ENCODE measurements around the gene COPZ1.

Gene COPZ1

GRCh38 chr12:54298904-54299303 is 26.0 kb upstream of the COPZ1 start:
- H2BK15ac ChIP-seq (ENCODE audit: low read depth, poor library complexity, severe bottlenecking): no peak overlapping the region
- H3K4me2 ChIP-seq (ENCODE audit: low read length, poor library complexity, severe bottlenecking): no peak overlapping the region
- no peak overlapping the region for H2AFZ ChIP-seq (ENCODE audit: low read depth, low read length)
- H3K79me1 ChIP-seq (replicated peaks; ENCODE audit: low read length, poor library complexity, severe bottlenecking): no peaks in the 10 kb centered on the region
- peaks cover 13 to 36% of the 10 kb centered on the region in 2 experiments for H3K27me3 ChIP-seq (ENCODE audit: control insufficient read depth in 1 of 2, insufficient read depth in 1 of 2, low read length in 2 of 2)
- DNase-seq: no peak
- no peak overlapping the region for H2BK5ac ChIP-seq (ENCODE audit: low read depth, low read length, poor library complexity, severe bottlenecking)
- no peak overlapping the region for H3K9ac ChIP-seq (ENCODE audit: low read length)
- WGBS: over 99% methylated on average over 5 of the region's 5 CpGs
- H3K36me3 ChIP-seq (ENCODE audit: control insufficient read depth in 1 of 2, insufficient read depth in 2 of 2, low read depth in 1 of 2, low read length in 2 of 2): no peaks in the 10 kb centered on the region
- H4K8ac ChIP-seq (ENCODE audit: low read length): no peak overlapping the region
- no peak overlapping the region for H3K27ac ChIP-seq (ENCODE audit: low read length, poor library complexity, severe bottlenecking)
- no peak overlapping the region for H2BK120ac ChIP-seq (ENCODE audit: low read depth, low read length)
- no peak overlapping the region for H4K91ac ChIP-seq (ENCODE audit: low read length)
- no peak overlapping the region for H2AK5ac ChIP-seq (ENCODE audit: low read length, severe bottlenecking)
- no peaks in the 10 kb centered on the region for H3K9me3 ChIP-seq (ENCODE audit: control insufficient read depth, low read length)
- no peak overlapping the region for H3K4ac ChIP-seq (ENCODE audit: low read depth in 1 of 2, low read length in 2 of 2)
- H3K14ac ChIP-seq (ENCODE audit: low read length in 2 of 2): no peak overlapping the region
- H2BK12ac ChIP-seq (ENCODE audit: low read length in 2 of 2): no peak overlapping the region
- no peak overlapping the region for H3K23ac ChIP-seq (ENCODE audit: low read length in 2 of 2)
- no peak overlapping the region for H3K4me3 ChIP-seq (ENCODE audit: insufficient read depth in 1 of 2, low read depth in 1 of 2, low read length in 2 of 2)
- H3K18ac ChIP-seq (ENCODE audit: low read depth in 1 of 2, low read length in 2 of 2): no peak overlapping the region
- H3K4me1 ChIP-seq (ENCODE audit: control insufficient read depth, insufficient read depth, low read depth, low read length): peaks cover 9% of the 10 kb centered on the region

GRCh38 chr12:54299515-54300224 is 25.3 kb upstream of the COPZ1 start:
- H3K14ac ChIP-seq (ENCODE audit: low read length in 2 of 2): no peak overlapping the region
- H2BK12ac ChIP-seq (ENCODE audit: low read length in 2 of 2): no peak overlapping the region
- H2BK15ac ChIP-seq (ENCODE audit: low read depth, poor library complexity, severe bottlenecking): no peak overlapping the region
- no peak overlapping the region for H2AFZ ChIP-seq (ENCODE audit: low read depth, low read length)
- H3K9me3 ChIP-seq (ENCODE audit: control insufficient read depth, low read length): no peaks in the 10 kb centered on the region
- no peak overlapping the region for H2AK5ac ChIP-seq (ENCODE audit: low read length, severe bottlenecking)
- peak overlapping the region in 1 of 2 experiments; percentile 63 for H3K4me3 ChIP-seq (ENCODE audit: insufficient read depth in 1 of 2, low read depth in 1 of 2, low read length in 2 of 2)
- H3K23ac ChIP-seq (ENCODE audit: low read length in 2 of 2): no peak overlapping the region
- H3K4ac ChIP-seq (ENCODE audit: low read depth in 1 of 2, low read length in 2 of 2): no peak overlapping the region
- DNase-seq: no peak
- peak overlapping the region; percentile 40 for H3K9ac ChIP-seq (ENCODE audit: low read length)
- no peak overlapping the region for H3K4me2 ChIP-seq (ENCODE audit: low read length, poor library complexity, severe bottlenecking)
- H3K4me1 ChIP-seq (ENCODE audit: control insufficient read depth, insufficient read depth, low read depth, low read length): peaks cover 14% of the 10 kb centered on the region
- H2BK120ac ChIP-seq (ENCODE audit: low read depth, low read length): no peak overlapping the region
- H3K27me3 ChIP-seq (ENCODE audit: control insufficient read depth in 1 of 2, insufficient read depth in 1 of 2, low read length in 2 of 2): peaks cover 18 to 41% of the 10 kb centered on the region in 2 experiments
- 83% methylated on average over 8 of the region's 8 CpGs for WGBS
- no peaks in the 10 kb centered on the region for H3K36me3 ChIP-seq (ENCODE audit: control insufficient read depth in 1 of 2, insufficient read depth in 2 of 2, low read depth in 1 of 2, low read length in 2 of 2)
- H4K8ac ChIP-seq (ENCODE audit: low read length): no peak overlapping the region
- H3K18ac ChIP-seq (ENCODE audit: low read depth in 1 of 2, low read length in 2 of 2): no peak overlapping the region
- no peak overlapping the region for H3K27ac ChIP-seq (ENCODE audit: low read length, poor library complexity, severe bottlenecking)
- H3K79me1 ChIP-seq (replicated peaks; ENCODE audit: low read length, poor library complexity, severe bottlenecking): no peaks in the 10 kb centered on the region
- H4K91ac ChIP-seq (ENCODE audit: low read length): no peak overlapping the region
- H2BK5ac ChIP-seq (ENCODE audit: low read depth, low read length, poor library complexity, severe bottlenecking): no peak overlapping the region

GRCh38 chr12:54300225-54300731 is 24.7 kb upstream of the COPZ1 start:
- no peak overlapping the region for H2BK120ac ChIP-seq (ENCODE audit: low read depth, low read length)
- no peak overlapping the region for H2BK5ac ChIP-seq (ENCODE audit: low read depth, low read length, poor library complexity, severe bottlenecking)
- 50% methylated on average over 1 of the region's 3 CpGs for WGBS
- H3K79me1 ChIP-seq (replicated peaks; ENCODE audit: low read length, poor library complexity, severe bottlenecking): no peaks in the 10 kb centered on the region
- peak overlapping the region; percentile 67 for H3K4me2 ChIP-seq (ENCODE audit: low read length, poor library complexity, severe bottlenecking)
- H2BK15ac ChIP-seq (ENCODE audit: low read depth, poor library complexity, severe bottlenecking): no peak overlapping the region
- H3K4ac ChIP-seq (ENCODE audit: low read depth in 1 of 2, low read length in 2 of 2): no peak overlapping the region
- no peak overlapping the region for H2BK12ac ChIP-seq (ENCODE audit: low read length in 2 of 2)
- peaks cover 18 to 41% of the 10 kb centered on the region in 2 experiments for H3K27me3 ChIP-seq (ENCODE audit: control insufficient read depth in 1 of 2, insufficient read depth in 1 of 2, low read length in 2 of 2)
- no peak overlapping the region for H3K27ac ChIP-seq (ENCODE audit: low read length, poor library complexity, severe bottlenecking)
- H3K23ac ChIP-seq (ENCODE audit: low read length in 2 of 2): no peak overlapping the region
- peak overlapping the region in 1 of 2 experiments; percentile 63 for H3K4me3 ChIP-seq (ENCODE audit: insufficient read depth in 1 of 2, low read depth in 1 of 2, low read length in 2 of 2)
- H2AFZ ChIP-seq (ENCODE audit: low read depth, low read length): no peak overlapping the region
- no peak overlapping the region for H3K18ac ChIP-seq (ENCODE audit: low read depth in 1 of 2, low read length in 2 of 2)
- H3K14ac ChIP-seq (ENCODE audit: low read length in 2 of 2): no peak overlapping the region
- no peak overlapping the region for H4K91ac ChIP-seq (ENCODE audit: low read length)
- H4K8ac ChIP-seq (ENCODE audit: low read length): no peak overlapping the region
- no peaks in the 10 kb centered on the region for H3K9me3 ChIP-seq (ENCODE audit: control insufficient read depth, low read length)
- H3K36me3 ChIP-seq (ENCODE audit: control insufficient read depth in 1 of 2, insufficient read depth in 2 of 2, low read depth in 1 of 2, low read length in 2 of 2): no peaks in the 10 kb centered on the region
- H3K4me1 ChIP-seq (ENCODE audit: control insufficient read depth, insufficient read depth, low read depth, low read length): peaks cover 14% of the 10 kb centered on the region
- peak overlapping the region; percentile 57 for H3K9ac ChIP-seq (ENCODE audit: low read length)
- no peak for DNase-seq
- H2AK5ac ChIP-seq (ENCODE audit: low read length, severe bottlenecking): no peak overlapping the region

DNA sequence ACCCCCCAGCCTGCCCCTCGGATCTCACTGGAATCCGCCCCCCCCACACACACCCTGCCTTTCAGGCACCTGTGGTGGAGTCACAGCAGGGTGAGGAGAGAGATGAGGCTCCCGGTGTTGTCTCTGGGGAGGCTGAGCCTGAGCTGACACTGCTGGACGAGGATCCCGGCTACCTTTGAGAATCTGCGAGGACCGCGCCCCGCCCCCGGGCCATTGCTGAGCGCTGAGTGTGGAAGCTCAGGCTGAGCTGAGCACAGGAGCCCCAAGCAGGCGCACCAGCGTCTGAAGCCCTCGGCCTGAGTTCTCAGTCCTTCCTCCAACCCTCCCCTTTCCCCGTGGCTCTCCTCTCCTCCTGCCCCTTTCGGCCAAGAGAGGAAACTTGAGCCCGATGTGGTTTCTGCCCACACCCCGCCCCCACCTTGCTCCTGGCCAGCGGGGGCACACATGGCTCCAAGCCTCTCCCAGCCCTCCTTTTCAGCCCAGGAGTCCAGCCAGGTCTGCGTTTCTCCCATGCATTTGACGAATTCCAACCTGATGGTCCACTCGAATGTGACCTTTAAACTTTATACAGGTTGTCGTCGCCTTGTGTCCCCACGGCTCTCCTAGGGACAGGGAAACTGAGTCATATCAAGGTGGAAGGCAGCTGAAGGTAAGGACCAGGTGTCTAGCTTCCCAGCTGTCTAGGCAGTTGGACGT is 24.1 kb upstream of the COPZ1 start, which contains the start of gene NFE2:
Gene NFE2, minus strand, starts transcription at position 284 of the 696 bp plus-strand sequence. CDS start 5,767 bp downstream, outside the sequence.
- no peak within 1 kb of the TSS for H2BK5ac ChIP-seq (ENCODE audit: low read depth, low read length, poor library complexity, severe bottlenecking)
- H2BK15ac ChIP-seq (ENCODE audit: low read depth, poor library complexity, severe bottlenecking): peak within 1 kb of the TSS; percentile 36
- H3K4me3 ChIP-seq (ENCODE audit: insufficient read depth in 1 of 2, low read depth in 1 of 2, low read length in 2 of 2): peak within 1 kb of the TSS; percentile 26 to 63
- H3K27ac ChIP-seq (ENCODE audit: low read length, poor library complexity, severe bottlenecking): no peak within 1 kb of the TSS
- H3K9me3 ChIP-seq (ENCODE audit: control insufficient read depth, low read length): no peaks in the 10 kb centered on the region
- peaks cover 18 to 41% of the 10 kb centered on the region in 2 experiments for H3K27me3 ChIP-seq (ENCODE audit: control insufficient read depth in 1 of 2, insufficient read depth in 1 of 2, low read length in 2 of 2)
- no peak within 1 kb of the TSS for H3K23ac ChIP-seq (ENCODE audit: low read length in 2 of 2)
- no peaks in the 10 kb centered on the region for H3K79me1 ChIP-seq (replicated peaks; ENCODE audit: low read length, poor library complexity, severe bottlenecking)
- 3% methylated on average over 24 of the region's 26 CpGs for WGBS
- H3K4me2 ChIP-seq (ENCODE audit: low read length, poor library complexity, severe bottlenecking): peak within 1 kb of the TSS; percentile 67
- peak within 1 kb of the TSS; percentile 57 for H3K9ac ChIP-seq (ENCODE audit: low read length)
- no peak within 1 kb of the TSS for H2AK5ac ChIP-seq (ENCODE audit: low read length, severe bottlenecking)
- H3K4me1 ChIP-seq (ENCODE audit: control insufficient read depth, insufficient read depth, low read depth, low read length): peaks cover 14% of the 10 kb centered on the region
- no peak within 1 kb of the TSS for H3K14ac ChIP-seq (ENCODE audit: low read length in 2 of 2)
- no peak within 1 kb of the TSS for H2BK120ac ChIP-seq (ENCODE audit: low read depth, low read length)
- peak within 1 kb of the TSS; percentile 49 for H2AFZ ChIP-seq (ENCODE audit: low read depth, low read length)
- H3K36me3 ChIP-seq (ENCODE audit: control insufficient read depth in 1 of 2, insufficient read depth in 2 of 2, low read depth in 1 of 2, low read length in 2 of 2): no peaks in the 10 kb centered on the region
- H4K91ac ChIP-seq (ENCODE audit: low read length): no peak within 1 kb of the TSS
- H2BK12ac ChIP-seq (ENCODE audit: low read length in 2 of 2): peak within 1 kb of the TSS in 1 of 2 experiments; percentile 49
- H4K8ac ChIP-seq (ENCODE audit: low read length): peak within 1 kb of the TSS; percentile 47
- H3K18ac ChIP-seq (ENCODE audit: low read depth in 1 of 2, low read length in 2 of 2): no peak within 1 kb of the TSS
- peak; percentile 78 for DNase-seq
- no peak within 1 kb of the TSS for H3K4ac ChIP-seq (ENCODE audit: low read depth in 1 of 2, low read length in 2 of 2)
